ENCODE data around the gene MAPKAPK2.

The MAPKAPK2 gene

GRCh38 chr1:206666031-206666561, 18.6 kb upstream of the MAPKAPK2 start:
- TF ChIP-seq, protein P1, sequence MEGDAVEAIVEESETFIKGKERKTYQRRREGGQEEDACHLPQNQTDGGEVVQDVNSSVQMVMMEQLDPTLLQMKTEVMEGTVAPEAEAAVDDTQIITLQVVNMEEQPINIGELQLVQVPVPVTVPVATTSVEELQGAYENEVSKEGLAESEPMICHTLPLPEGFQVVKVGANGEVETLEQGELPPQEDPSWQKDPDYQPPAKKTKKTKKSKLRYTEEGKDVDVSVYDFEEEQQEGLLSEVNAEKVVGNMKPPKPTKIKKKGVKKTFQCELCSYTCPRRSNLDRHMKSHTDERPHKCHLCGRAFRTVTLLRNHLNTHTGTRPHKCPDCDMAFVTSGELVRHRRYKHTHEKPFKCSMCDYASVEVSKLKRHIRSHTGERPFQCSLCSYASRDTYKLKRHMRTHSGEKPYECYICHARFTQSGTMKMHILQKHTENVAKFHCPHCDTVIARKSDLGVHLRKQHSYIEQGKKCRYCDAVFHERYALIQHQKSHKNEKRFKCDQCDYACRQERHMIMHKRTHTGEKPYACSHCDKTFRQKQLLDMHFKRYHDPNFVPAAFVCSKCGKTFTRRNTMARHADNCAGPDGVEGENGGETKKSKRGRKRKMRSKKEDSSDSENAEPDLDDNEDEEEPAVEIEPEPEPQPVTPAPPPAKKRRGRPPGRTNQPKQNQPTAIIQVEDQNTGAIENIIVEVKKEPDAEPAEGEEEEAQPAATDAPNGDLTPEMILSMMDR (IDR thresholded peaks at IDR 0.05; ENCODE audit: low read length), result no peak
- TF ChIP-seq EZH2 (optimal IDR thresholded peaks at IDR 0.05; ENCODE audit: low read depth, low read length) (no peak), EZH2phosphoT487 (IDR thresholded peaks at IDR 0.05; ENCODE audit: low read length) (no peak)
- no peaks in the 10 kb centered on the region for H3K36me3 ChIP-seq (replicated peaks; ENCODE audit: insufficient read depth, low read length)
- no peaks in the 10 kb centered on the region for H3K9me2 ChIP-seq (replicated peaks; ENCODE audit: insufficient read depth, low read length)
- H3K4me2 ChIP-seq (ENCODE audit: low read depth, low read length), result no peak overlapping the region
- no peak for DNase-seq
- no peaks in the 10 kb centered on the region for H3F3A ChIP-seq (ENCODE audit: insufficient read depth, low read length)
- H3K79me2 ChIP-seq (ENCODE audit: low read length), result no peaks in the 10 kb centered on the region
- H4K20me1 ChIP-seq (ENCODE audit: insufficient read depth, low read length), result no peaks in the 10 kb centered on the region
- 0 out of 2 replicates have a peak, but pooled peaks cover 7% of the 10 kb centered on the region for H3K27me3 ChIP-seq (replicated peaks; ENCODE audit: insufficient read depth, low read length)
- H3K27ac ChIP-seq (ENCODE audit: low read length), result no peak overlapping the region
- no peak overlapping the region for H3K4me3 ChIP-seq (ENCODE audit: low read length)
- H3K9ac ChIP-seq (ENCODE audit: low read length), result no peak overlapping the region
- no peaks in the 10 kb centered on the region for H3K9me3 ChIP-seq (replicated peaks; ENCODE audit: insufficient read depth, low read length)
- H3K4me1 ChIP-seq (ENCODE audit: low read length), result 0 out of 2 replicates have a peak, but pooled peaks cover 5% of the 10 kb centered on the region
- H2AFZ ChIP-seq (ENCODE audit: low read length), result no peak overlapping the region

- no peaks in the 10 kb centered on the region for H4K20me1 ChIP-seq (ENCODE audit: insufficient read depth, low read length)
- TF ChIP-seq, protein P1 (IDR thresholded peaks at IDR 0.05; ENCODE audit: low read length), result no peak
- no peak for TF ChIP-seq EZH2 (optimal IDR thresholded peaks at IDR 0.05; ENCODE audit: low read depth, low read length)
- no peak for TF ChIP-seq EZH2phosphoT487 (IDR thresholded peaks at IDR 0.05; ENCODE audit: low read length)
- no peaks in the 10 kb centered on the region for H3K36me3 ChIP-seq (replicated peaks; ENCODE audit: insufficient read depth, low read length)
- no peak for DNase-seq
- no peaks in the 10 kb centered on the region for H3K9me2 ChIP-seq (replicated peaks; ENCODE audit: insufficient read depth, low read length)
- H3K9ac ChIP-seq (ENCODE audit: low read length), result no peak overlapping the region
- H2AFZ ChIP-seq (ENCODE audit: low read length), result no peak overlapping the region
- H3K4me2 ChIP-seq (ENCODE audit: low read depth, low read length), result no peak overlapping the region
- H3K4me3 ChIP-seq (ENCODE audit: low read length), result no peak overlapping the region
- H3F3A ChIP-seq (ENCODE audit: insufficient read depth, low read length), result no peaks in the 10 kb centered on the region
- no peak overlapping the region for H3K27ac ChIP-seq (ENCODE audit: low read length)
- H3K9me3 ChIP-seq (replicated peaks; ENCODE audit: insufficient read depth, low read length), result no peaks in the 10 kb centered on the region
- H3K4me1 ChIP-seq (ENCODE audit: low read length), result 0 out of 2 replicates have a peak, but pooled peaks cover 6% of the 10 kb centered on the region
- H3K79me2 ChIP-seq (ENCODE audit: low read length), result no peaks in the 10 kb centered on the region
- H3K27me3 ChIP-seq (replicated peaks; ENCODE audit: insufficient read depth, low read length), result 0 out of 2 replicates have a peak, but pooled peaks cover 7% of the 10 kb centered on the region
These were observed 17.6 kb upstream of the MAPKAPK2 start for GRCh38 chr1:206666954-206667665.

- H3K4me2 ChIP-seq (ENCODE audit: low read depth, low read length), result no peak overlapping the region
- no peak overlapping the region for H2AFZ ChIP-seq (ENCODE audit: low read length)
- no peak overlapping the region for H3K9ac ChIP-seq (ENCODE audit: low read length)
- H3K36me3 ChIP-seq (replicated peaks; ENCODE audit: insufficient read depth, low read length), result no peaks in the 10 kb centered on the region
- no peak overlapping the region for H3K4me3 ChIP-seq (ENCODE audit: low read length)
- TF ChIP-seq EZH2 (optimal IDR thresholded peaks at IDR 0.05; ENCODE audit: low read depth, low read length) (no peak), EZH2phosphoT487 (IDR thresholded peaks at IDR 0.05; ENCODE audit: low read length) (no peak)
- TF ChIP-seq, protein P1 (IDR thresholded peaks at IDR 0.05; ENCODE audit: low read length), result no peak
- H3F3A ChIP-seq (ENCODE audit: insufficient read depth, low read length), result peaks cover 2% of the 10 kb centered on the region; the same call in 1 of the 2 replicates
- H3K9me2 ChIP-seq (replicated peaks; ENCODE audit: insufficient read depth, low read length), result no peaks in the 10 kb centered on the region
- no peaks in the 10 kb centered on the region for H3K9me3 ChIP-seq (replicated peaks; ENCODE audit: insufficient read depth, low read length)
- peaks cover 18% of the 10 kb centered on the region for H3K4me1 ChIP-seq (ENCODE audit: low read length)
- 0 out of 2 replicates have a peak, but pooled peaks cover 5% of the 10 kb centered on the region for H3K27me3 ChIP-seq (replicated peaks; ENCODE audit: insufficient read depth, low read length)
- no peaks in the 10 kb centered on the region for H4K20me1 ChIP-seq (ENCODE audit: insufficient read depth, low read length)
- DNase-seq, result no peak
- H3K27ac ChIP-seq (ENCODE audit: low read length), result no peak overlapping the region
- no peaks in the 10 kb centered on the region for H3K79me2 ChIP-seq (ENCODE audit: low read length)
These were observed 16.4 kb upstream of the MAPKAPK2 start for GRCh38 chr1:206668351-206668750.

Measured in MM.1S (cell line).